Endothelial cell (in vitro differentiated cells): Measurements from ENCODE around the gene PSMA2. TPM values are rescaled to one million over a fixed set of nuclear protein-coding genes. Genes with fewer than 3 reads are reported as not detected.
"Not testable (repeated sequence)": the region's sequence is repeated elsewhere in the genome, so short reads cannot be mapped to it uniquely, and the experiment has no call there.

ENCODE experiments used
- DNase-seq: peaks from one replicate; pipeline ENCODE4 v3.0.0; 2021; ENCODE audit warnings: low spot score
- H3K27ac Mint-ChIP-seq: one replicate; pipeline ENCODE4 v1.8.0; 2021; ENCODE audit warnings: mixed read lengths, inconsistent platforms; ENCODE audit not compliant: unreplicated experiment
- H3K27me3 Mint-ChIP-seq: one replicate; pipeline ENCODE4 v1.8.0; 2021; ENCODE audit warnings: mild to moderate bottlenecking, moderate library complexity, mixed read lengths, inconsistent platforms; ENCODE audit not compliant: unreplicated experiment
- H3K36me3 Mint-ChIP-seq: one replicate; pipeline ENCODE4 v1.8.0; 2021; ENCODE audit warnings: mild to moderate bottlenecking, low read depth, mixed read lengths, inconsistent platforms; ENCODE audit not compliant: unreplicated experiment
- H3K4me1 Mint-ChIP-seq: one replicate; pipeline ENCODE4 v1.8.0; 2021; ENCODE audit warnings: mild to moderate bottlenecking, mixed read lengths, inconsistent platforms; ENCODE audit not compliant: unreplicated experiment
- H3K4me3 Mint-ChIP-seq: one replicate; pipeline ENCODE4 v1.8.0; 2021; ENCODE audit warnings: mild to moderate bottlenecking, mixed read lengths, inconsistent platforms; ENCODE audit not compliant: unreplicated experiment
- H3K9me3 Mint-ChIP-seq: one replicate; pipeline ENCODE4 v1.8.0; 2021; ENCODE audit warnings: mixed read lengths, inconsistent platforms; ENCODE audit not compliant: unreplicated experiment
- total RNA-seq: library from RNA; stranded (reverse); fragmentation: NEBNext Ultra II Directional; extraction: Animal tissue kit (Norgen Biotek cat#: 25700); gene quantifications from one replicate; pipeline ENCODE4 v1.2.1, GENCODE V29; 2021; ENCODE audit not compliant: unreplicated experiment
- TF ChIP-seq, protein P1 (sequence below): fragments of 200-600 bp; sonication (generic); IDR thresholded peaks from one replicate; pipeline ENCODE4 v1.5.0; 2021; ENCODE audit warnings: antibody characterized with exemption; ENCODE audit not compliant: unreplicated experiment

The PSMA2 gene
- total RNA-seq, 1 donor from 2014 or later: 103 TPM

DNA sequence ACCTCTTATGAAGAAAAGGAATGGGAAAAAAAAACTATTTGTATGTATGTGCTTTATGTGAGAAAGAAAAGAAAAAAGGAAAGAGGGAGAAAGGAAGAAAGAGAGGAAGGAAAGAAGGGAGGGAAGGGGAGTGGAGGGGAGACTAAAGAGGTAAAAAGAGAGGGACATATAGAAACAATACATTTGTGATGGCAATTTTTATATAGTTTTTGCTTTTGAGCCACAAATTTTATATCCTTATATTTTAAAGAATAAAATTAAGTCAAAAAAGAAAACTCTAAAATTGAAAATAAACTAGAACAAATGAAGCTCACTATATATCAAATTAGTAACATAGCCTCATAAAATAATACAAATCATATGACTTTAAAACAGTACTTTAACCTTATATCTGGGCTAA is 31.1 kb downstream of the PSMA2 start:
- TF ChIP-seq, protein P1, sequence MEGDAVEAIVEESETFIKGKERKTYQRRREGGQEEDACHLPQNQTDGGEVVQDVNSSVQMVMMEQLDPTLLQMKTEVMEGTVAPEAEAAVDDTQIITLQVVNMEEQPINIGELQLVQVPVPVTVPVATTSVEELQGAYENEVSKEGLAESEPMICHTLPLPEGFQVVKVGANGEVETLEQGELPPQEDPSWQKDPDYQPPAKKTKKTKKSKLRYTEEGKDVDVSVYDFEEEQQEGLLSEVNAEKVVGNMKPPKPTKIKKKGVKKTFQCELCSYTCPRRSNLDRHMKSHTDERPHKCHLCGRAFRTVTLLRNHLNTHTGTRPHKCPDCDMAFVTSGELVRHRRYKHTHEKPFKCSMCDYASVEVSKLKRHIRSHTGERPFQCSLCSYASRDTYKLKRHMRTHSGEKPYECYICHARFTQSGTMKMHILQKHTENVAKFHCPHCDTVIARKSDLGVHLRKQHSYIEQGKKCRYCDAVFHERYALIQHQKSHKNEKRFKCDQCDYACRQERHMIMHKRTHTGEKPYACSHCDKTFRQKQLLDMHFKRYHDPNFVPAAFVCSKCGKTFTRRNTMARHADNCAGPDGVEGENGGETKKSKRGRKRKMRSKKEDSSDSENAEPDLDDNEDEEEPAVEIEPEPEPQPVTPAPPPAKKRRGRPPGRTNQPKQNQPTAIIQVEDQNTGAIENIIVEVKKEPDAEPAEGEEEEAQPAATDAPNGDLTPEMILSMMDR: no peak
- Mint-ChIP-seq H3K27ac (no peak overlapping the region), H3K27me3 (no peaks in the 10 kb centered on the region), H3K4me1 (peaks cover 2% of the 10 kb centered on the region), H3K9me3 (no peaks in the 10 kb centered on the region), H3K4me3 (no peak overlapping the region), H3K36me3 (no peaks in the 10 kb centered on the region)
- no peak for DNase-seq

DNA sequence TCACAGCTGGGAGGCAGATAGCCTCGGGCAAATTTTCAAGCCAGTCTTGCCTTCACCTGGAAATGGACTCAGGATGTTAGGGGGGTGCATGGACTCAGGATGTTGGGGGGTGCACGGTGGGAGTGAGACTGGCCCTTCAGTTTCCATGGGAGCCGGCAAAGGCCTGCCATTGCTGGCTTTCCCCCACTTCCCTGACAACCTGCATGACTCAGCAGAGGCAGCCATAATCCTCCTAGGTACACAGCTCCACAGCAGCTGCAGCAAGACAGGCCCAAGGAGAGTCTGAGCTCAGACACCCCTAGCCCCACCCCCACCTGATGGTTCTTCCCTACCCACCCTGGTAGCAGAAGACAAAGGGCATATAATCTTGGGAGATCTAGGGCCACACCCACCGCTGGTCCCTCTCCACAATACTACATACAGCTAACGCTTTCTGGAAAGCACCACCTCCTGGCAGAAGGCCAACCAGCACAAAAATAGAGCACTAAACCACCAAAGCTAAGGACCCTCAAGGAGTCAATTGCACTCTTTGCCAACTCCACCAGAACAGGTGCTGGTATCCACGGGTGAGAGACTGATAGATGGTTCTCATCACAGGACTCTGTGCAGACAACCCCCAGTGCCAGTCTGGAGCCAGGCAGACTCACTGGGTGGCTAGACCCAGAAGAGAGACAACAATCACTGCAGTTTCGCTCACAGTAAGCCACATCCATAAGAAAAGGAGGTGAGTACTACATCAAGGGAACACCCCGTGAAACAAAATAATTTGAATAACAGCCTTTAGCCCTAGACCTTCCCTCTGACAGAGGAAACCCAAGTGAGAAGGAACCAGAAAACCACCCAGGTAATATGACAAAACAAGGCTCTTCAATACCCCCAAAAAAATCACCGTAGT is 38.4 kb downstream of the PSMA2 start:
- no peak overlapping the region for H3K27ac Mint-ChIP-seq
- peaks cover 6% of the 10 kb centered on the region for H3K4me1 Mint-ChIP-seq
- H3K4me3 Mint-ChIP-seq: no peak overlapping the region
- H3K36me3 Mint-ChIP-seq: peaks cover 5% of the 10 kb centered on the region
- no peak for DNase-seq
- no peaks in the 10 kb centered on the region for H3K9me3 Mint-ChIP-seq
- TF ChIP-seq, protein P1: no peak
- peaks cover 2% of the 10 kb centered on the region for H3K27me3 Mint-ChIP-seq

DNA sequence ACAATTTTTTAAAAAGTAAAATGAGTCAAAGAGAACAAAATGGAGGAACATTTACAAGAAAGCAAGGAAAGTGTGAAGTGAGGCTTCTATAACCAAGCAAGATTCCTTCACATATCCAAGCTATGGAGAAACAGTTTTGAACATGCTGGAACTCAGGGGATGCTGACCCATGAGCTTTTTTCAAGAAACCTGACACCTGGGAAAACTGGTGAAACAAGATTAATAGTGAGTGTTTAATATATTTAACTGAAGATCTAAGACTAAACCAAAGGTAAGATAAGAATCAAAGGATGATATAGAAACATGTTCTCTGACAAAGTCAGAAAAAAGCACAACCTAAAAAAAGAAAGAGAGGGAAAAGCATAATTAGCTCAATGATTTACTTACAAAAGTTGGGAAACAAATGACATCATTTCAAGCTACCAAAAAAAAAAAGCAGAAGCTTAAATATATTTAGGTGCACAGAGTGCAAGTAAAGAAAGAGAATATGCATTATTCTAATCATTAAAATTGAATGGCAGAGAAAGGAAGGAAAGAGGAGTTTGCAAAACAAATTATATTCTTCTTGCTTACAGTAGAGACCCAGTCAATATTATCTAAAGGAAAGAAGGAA is 45.0 kb downstream of the PSMA2 start:
- Mint-ChIP-seq H3K27me3 (no peaks in the 10 kb centered on the region), H3K4me1 (peaks cover 14% of the 10 kb centered on the region), H3K27ac (no peak overlapping the region), H3K36me3 (no peaks in the 10 kb centered on the region), H3K4me3 (peak overlapping the region; percentile 93), H3K9me3 (no peaks in the 10 kb centered on the region)
- TF ChIP-seq, protein P1: no peak
- DNase-seq: no peak

DNA sequence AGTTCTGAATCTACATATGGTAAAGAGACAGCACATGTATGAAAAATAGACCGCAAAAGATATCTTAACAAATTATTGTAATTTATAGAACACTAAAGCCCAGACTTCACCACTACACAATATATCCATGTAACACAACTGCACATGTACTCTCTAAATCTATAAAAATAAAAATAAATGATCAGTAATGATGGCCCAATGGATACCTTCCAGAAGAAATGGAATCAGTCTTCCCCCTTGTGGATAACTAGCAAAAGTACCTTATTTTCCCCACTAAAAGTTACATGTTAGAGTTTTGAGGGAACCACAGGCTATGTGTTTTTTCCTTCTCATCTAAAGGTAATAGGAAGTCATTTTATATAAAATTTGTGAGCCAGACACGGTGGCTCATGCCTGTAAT is 45.8 kb downstream of the PSMA2 start:
- no peaks in the 10 kb centered on the region for H3K27me3 Mint-ChIP-seq
- H3K9me3 Mint-ChIP-seq: no peaks in the 10 kb centered on the region
- H3K36me3 Mint-ChIP-seq: no peaks in the 10 kb centered on the region
- TF ChIP-seq, protein P1: peak; percentile 47
- peaks cover 14% of the 10 kb centered on the region for H3K4me1 Mint-ChIP-seq
- no peak overlapping the region for H3K4me3 Mint-ChIP-seq
- DNase-seq: no peak
- H3K27ac Mint-ChIP-seq: no peak overlapping the region

DNA sequence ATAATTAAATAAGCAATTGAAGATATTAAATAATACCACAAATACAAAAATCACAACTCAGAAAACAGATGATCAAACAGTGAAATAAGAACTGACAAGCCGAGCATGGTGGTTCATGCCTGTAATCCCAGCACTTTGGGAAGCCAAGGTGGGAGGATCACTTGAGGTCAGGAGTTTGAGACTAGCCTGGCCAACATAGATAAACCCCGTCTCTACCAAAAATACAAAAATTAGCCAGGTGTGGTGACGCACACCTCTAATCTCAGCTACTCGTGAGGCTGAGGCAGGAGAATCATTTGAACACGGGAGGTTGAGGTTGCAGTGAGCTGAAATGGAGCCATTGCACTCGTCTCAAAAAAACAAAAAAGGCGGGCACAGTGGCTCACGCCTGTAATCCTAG is 46.8 kb downstream of the PSMA2 start:
- not testable (repeated sequence) for H3K27me3 Mint-ChIP-seq, H3K36me3 Mint-ChIP-seq, H3K9me3 Mint-ChIP-seq, H3K27ac Mint-ChIP-seq, DNase-seq, H3K4me3 Mint-ChIP-seq
- peaks cover 14% of the 10 kb centered on the region for H3K4me1 Mint-ChIP-seq
